ENCODE data around the gene NUP62. TPM values are rescaled to one million over a fixed set of nuclear protein-coding genes. Genes with fewer than 3 reads are reported as not detected.

The NUP62 gene
- total RNA-seq, 1 experiment from 2014 or later = 54.6 TPM

GRCh38 chr19:49872245-49873128 is 56.8 kb downstream of the NUP62 start:
- no peak for DNase-seq (ENCODE audit: low read depth, low spot score)
- Histone ChIP-seq H3K36me3 (ENCODE audit: control insufficient read depth, insufficient read depth, low read length) (peaks cover 5% of the 10 kb centered on the region; the same call in 1 of the 2 replicates), H3K27me3 (ENCODE audit: control insufficient read depth, insufficient read depth, low read length) (no peaks in the 10 kb centered on the region), H3K4me3 (ENCODE audit: low read depth in 2 of 2, low read length in 2 of 2) (no peak overlapping the region), H3K4me1 (ENCODE audit: control insufficient read depth, insufficient read depth, low read length) (peaks cover 25% of the 10 kb centered on the region), H3K27ac (ENCODE audit: low read length) (peak overlapping the region; percentile 40), H3K9me3 (ENCODE audit: control insufficient read depth, insufficient read depth, low read depth, low read length) (no peaks in the 10 kb centered on the region)
- ChIA-PET CTCF (no interaction called here), POLR2A (no interaction called here)
- in situ Hi-C loops (cut with HindIII; ENCODE audit: low pct_unique_long_range_greater_than_20kb, low sequenced_read_pairs) = no loop called here
- intact Hi-C loops (cut with micrococcal nuclease; ENCODE audit: unreplicated experiment) = no loop called here
- BruUV-seq (replicated peaks) = no TSS peak
- TF ChIP-seq CTCF (IDR thresholded peaks at IDR 0.05) = no peak
- TF ChIP-seq TCF7L2 (IDR thresholded peaks at IDR 0.05; ENCODE audit: low read depth, low read length) = no peak
- TF ChIP-seq, protein P1, sequence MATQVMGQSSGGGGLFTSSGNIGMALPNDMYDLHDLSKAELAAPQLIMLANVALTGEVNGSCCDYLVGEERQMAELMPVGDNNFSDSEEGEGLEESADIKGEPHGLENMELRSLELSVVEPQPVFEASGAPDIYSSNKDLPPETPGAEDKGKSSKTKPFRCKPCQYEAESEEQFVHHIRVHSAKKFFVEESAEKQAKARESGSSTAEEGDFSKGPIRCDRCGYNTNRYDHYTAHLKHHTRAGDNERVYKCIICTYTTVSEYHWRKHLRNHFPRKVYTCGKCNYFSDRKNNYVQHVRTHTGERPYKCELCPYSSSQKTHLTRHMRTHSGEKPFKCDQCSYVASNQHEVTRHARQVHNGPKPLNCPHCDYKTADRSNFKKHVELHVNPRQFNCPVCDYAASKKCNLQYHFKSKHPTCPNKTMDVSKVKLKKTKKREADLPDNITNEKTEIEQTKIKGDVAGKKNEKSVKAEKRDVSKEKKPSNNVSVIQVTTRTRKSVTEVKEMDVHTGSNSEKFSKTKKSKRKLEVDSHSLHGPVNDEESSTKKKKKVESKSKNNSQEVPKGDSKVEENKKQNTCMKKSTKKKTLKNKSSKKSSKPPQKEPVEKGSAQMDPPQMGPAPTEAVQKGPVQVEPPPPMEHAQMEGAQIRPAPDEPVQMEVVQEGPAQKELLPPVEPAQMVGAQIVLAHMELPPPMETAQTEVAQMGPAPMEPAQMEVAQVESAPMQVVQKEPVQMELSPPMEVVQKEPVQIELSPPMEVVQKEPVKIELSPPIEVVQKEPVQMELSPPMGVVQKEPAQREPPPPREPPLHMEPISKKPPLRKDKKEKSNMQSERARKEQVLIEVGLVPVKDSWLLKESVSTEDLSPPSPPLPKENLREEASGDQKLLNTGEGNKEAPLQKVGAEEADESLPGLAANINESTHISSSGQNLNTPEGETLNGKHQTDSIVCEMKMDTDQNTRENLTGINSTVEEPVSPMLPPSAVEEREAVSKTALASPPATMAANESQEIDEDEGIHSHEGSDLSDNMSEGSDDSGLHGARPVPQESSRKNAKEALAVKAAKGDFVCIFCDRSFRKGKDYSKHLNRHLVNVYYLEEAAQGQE (IDR thresholded peaks at IDR 0.05; ENCODE audit: insufficient read depth in 1 of 2, low read depth in 2 of 2, low read length in 1 of 2) = no peak
- TF ChIP-seq POLR2AphosphoS5 (IDR thresholded peaks at IDR 0.05; ENCODE audit: low read depth, low read length) = no peak
- no peak for TF ChIP-seq SIN3A (IDR thresholded peaks at IDR 0.05; ENCODE audit: borderline replicate concordance, insufficient read depth, low read depth, low read length)
- no peak for ATAC-seq

DNA sequence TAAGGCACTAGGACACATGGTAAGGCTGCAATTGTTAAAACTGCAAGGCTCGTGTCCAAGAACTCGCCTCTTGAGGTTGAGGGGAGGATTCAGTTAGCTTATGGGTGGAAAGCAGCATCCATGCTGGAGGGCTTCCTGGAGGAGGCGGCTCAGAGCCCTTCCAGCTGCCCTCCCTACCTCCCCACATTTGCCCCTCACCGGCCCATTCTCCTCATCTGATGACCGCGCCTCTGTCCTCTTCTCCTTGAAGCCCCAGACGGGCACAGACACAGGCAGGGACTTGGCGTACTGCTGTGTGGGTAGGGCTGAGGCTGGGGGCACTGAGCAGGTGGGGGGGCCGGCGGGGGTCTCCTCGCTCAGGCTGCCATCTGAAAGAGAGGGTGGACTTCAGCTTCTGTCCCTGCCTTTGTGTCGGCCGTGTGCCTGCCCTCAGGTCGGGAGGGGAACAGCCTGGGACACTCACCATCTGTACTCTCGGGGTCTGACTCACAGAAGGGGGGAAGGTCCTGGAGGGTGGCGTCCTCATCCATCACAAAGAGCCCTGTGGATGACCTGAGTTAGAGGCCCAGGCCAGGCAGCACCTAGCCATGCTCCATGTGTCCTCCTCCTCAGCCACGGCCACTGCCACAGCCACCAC is 57.8 kb downstream of the NUP62 start:
- DNase-seq (ENCODE audit: low read depth, low spot score) = no peak
- no peak for ATAC-seq

More for the DNA sequence above, 57.8 kb downstream of the NUP62 start:
- peaks cover 5% of the 10 kb centered on the region; the same call in 1 of the 2 replicates for H3K36me3 ChIP-seq (ENCODE audit: control insufficient read depth, insufficient read depth, low read length)
- H3K27me3 ChIP-seq (ENCODE audit: control insufficient read depth, insufficient read depth, low read length) = no peaks in the 10 kb centered on the region
- no TSS peak for BruUV-seq (replicated peaks)
- intact Hi-C loops (cut with micrococcal nuclease; ENCODE audit: unreplicated experiment) = no loop called here
- H3K4me1 ChIP-seq (ENCODE audit: control insufficient read depth, insufficient read depth, low read length) = peaks cover 25% of the 10 kb centered on the region
- in situ Hi-C loops (cut with HindIII; ENCODE audit: low pct_unique_long_range_greater_than_20kb, low sequenced_read_pairs) = no loop called here
- no peaks in the 10 kb centered on the region for H3K9me3 ChIP-seq (ENCODE audit: control insufficient read depth, insufficient read depth, low read depth, low read length)
- no peak overlapping the region for H3K4me3 ChIP-seq (ENCODE audit: low read depth in 2 of 2, low read length in 2 of 2)
- H3K27ac ChIP-seq (ENCODE audit: low read length) = no peak overlapping the region; the same call in 1 of the 2 replicates
- TF ChIP-seq TCF7L2 (IDR thresholded peaks at IDR 0.05; ENCODE audit: low read depth, low read length) (no peak), SIN3A (IDR thresholded peaks at IDR 0.05; ENCODE audit: borderline replicate concordance, insufficient read depth, low read depth, low read length) (no peak), POLR2AphosphoS5 (IDR thresholded peaks at IDR 0.05; ENCODE audit: low read depth, low read length) (no peak), CTCF (IDR thresholded peaks at IDR 0.05) (no peak)
- TF ChIP-seq, protein P1 (IDR thresholded peaks at IDR 0.05; ENCODE audit: insufficient read depth in 1 of 2, low read depth in 2 of 2, low read length in 1 of 2) = no peak
- ChIA-PET POLR2A (no interaction called here), CTCF (no interaction called here)

All from Panc1 (cell line).